B cell (primary cell): Measurements from ENCODE around the gene PHF20.

Experiments
- CTCF ChIP-seq: fragments of 200-600 bp; IDR thresholded peaks from one replicate; pipeline ENCODE4 v1.8.0; 2022; ENCODE audit warnings: antibody characterized with exemption, mild to moderate bottlenecking
- EZH2 ChIP-seq: IDR thresholded peaks from 2 replicates; pipeline ENCODE4 v1.6.1; 2012; ENCODE audit warnings: borderline replicate concordance, low read depth, mild to moderate bottlenecking, moderate library complexity, low read length; ENCODE audit not compliant: insufficient read depth, poor library complexity, severe bottlenecking

- TF ChIP-seq CTCF = peak; percentile 89
- no peak for TF ChIP-seq EZH2
Observed at GRCh38 chr20:35994994-35995453, 223.2 kb downstream of the PHF20 start.
